Muscle of leg (tissue), 11 donors: Measurements from ENCODE around the gene WDR70. TPM values are rescaled to one million over a fixed set of nuclear protein-coding genes. Genes with fewer than 3 reads are reported as not detected.

ENCODE experiments used
- DNase-seq: peaks from one replicate; pipeline ENCODE4 v3.0.0; 2013
- H3K27ac ChIP-seq: one replicate; pipeline ENCODE4 v1.5.1; 2013; ENCODE audit warnings: mild to moderate bottlenecking, low read length, control low read depth
- H3K27me3 ChIP-seq: one replicate; pipeline ENCODE4 v1.6.1; 2013; ENCODE audit warnings: low read length; ENCODE audit not compliant: control insufficient read depth, insufficient read depth
- H3K36me3 ChIP-seq: one replicate; pipeline ENCODE4 v1.6.1; 2013; ENCODE audit warnings: low read length; ENCODE audit not compliant: control insufficient read depth, insufficient read depth
- H3K4me1 ChIP-seq: one replicate; pipeline ENCODE4 v1.6.1; 2013; ENCODE audit warnings: low read length; ENCODE audit not compliant: control insufficient read depth, insufficient read depth
- H3K4me3 ChIP-seq: one replicate; pipeline ENCODE4 v1.5.1; 2013; ENCODE audit warnings: low read length, control low read depth
- H3K9me3 ChIP-seq: replicated peaks from 2 replicates; pipeline ENCODE4 v1.6.1; 2013; ENCODE audit warnings: low read depth, low read length; ENCODE audit not compliant: control insufficient read depth
- WGBS: methylation state at CpG from one replicate; pipeline ENCODE4 v1.1.5; 2013; ENCODE audit warnings: missing lambda C conversion rate; ENCODE audit not compliant: insufficient coverage; 5-methylcytosine and 5-hydroxymethylcytosine counted together
- polyA plus RNA-seq, 8 donors: library from polyadenylated mRNA; unstranded; fragments of 120-200 nt; gene quantifications; one replicate each; pipeline versions ENCODE4 v1.2.1 to v1.2.3, GENCODE V29; 2013; ENCODE audit warnings: inconsistent platforms in 1 of 8, low replicate concordance in 1 of 8; ENCODE audit not compliant: insufficient read length in 8 of 8, insufficient read depth in 1 of 8
- total RNA-seq: library from RNA; stranded (reverse); fragments of 120-200 nt; gene quantifications from one replicate; pipeline ENCODE4 v1.2.4, GENCODE V29; 2013

Gene WDR70
- total and polyA plus RNA-seq, 9 donors = 24.3 to 44.2 (median 27.4) TPM

- Histone ChIP-seq H3K36me3 (peaks cover 13% of the 10 kb centered on the region), H3K4me3 (no peak overlapping the region), H3K9me3 (no peaks in the 10 kb centered on the region), H3K4me1 (no peaks in the 10 kb centered on the region), H3K27ac (no peak overlapping the region), H3K27me3 (no peaks in the 10 kb centered on the region)
- no peak for DNase-seq
Observed at GRCh38 chr5:37740331-37741066, 361.4 kb downstream of the WDR70 start.

- Histone ChIP-seq H3K4me1 (no peaks in the 10 kb centered on the region), H3K36me3 (peaks cover 13% of the 10 kb centered on the region), H3K27ac (no peak overlapping the region), H3K4me3 (no peak overlapping the region), H3K9me3 (no peaks in the 10 kb centered on the region), H3K27me3 (no peaks in the 10 kb centered on the region)
- no peak for DNase-seq
Observed at GRCh38 chr5:37742111-37742510, 363.0 kb downstream of the WDR70 start.

GRCh38 chr5:37751227-37751626 is 372.1 kb downstream of the WDR70 start:
- Histone ChIP-seq H3K27me3 (no peaks in the 10 kb centered on the region), H3K27ac (no peak overlapping the region), H3K9me3 (no peaks in the 10 kb centered on the region), H3K36me3 (no peaks in the 10 kb centered on the region), H3K4me1 (no peaks in the 10 kb centered on the region), H3K4me3 (no peak overlapping the region)
- no CpG with 5 or more reads among the region's 3 CpGs for WGBS
- no peak for DNase-seq

GRCh38 chr5:37754976-37755375 is 375.9 kb downstream of the WDR70 start:
- H3K27ac ChIP-seq = no peak overlapping the region
- no peak for DNase-seq
- 55% methylated on average over 2 of the region's 4 CpGs for WGBS
- no peaks in the 10 kb centered on the region for H3K27me3 ChIP-seq
- no peaks in the 10 kb centered on the region for H3K4me1 ChIP-seq
- H3K4me3 ChIP-seq = no peak overlapping the region
- H3K36me3 ChIP-seq = no peaks in the 10 kb centered on the region
- H3K9me3 ChIP-seq = no peaks in the 10 kb centered on the region

- no peaks in the 10 kb centered on the region for H3K4me1 ChIP-seq
- WGBS = 49% methylated on average over 4 of the region's 4 CpGs
- no peaks in the 10 kb centered on the region for H3K36me3 ChIP-seq
- no peak overlapping the region for H3K27ac ChIP-seq
- H3K27me3 ChIP-seq = no peaks in the 10 kb centered on the region
- H3K4me3 ChIP-seq = no peak overlapping the region
- no peaks in the 10 kb centered on the region for H3K9me3 ChIP-seq
- DNase-seq = no peak
Observed at GRCh38 chr5:37755581-37755980, 376.5 kb downstream of the WDR70 start.

GRCh38 chr5:37756248-37756647 is 377.1 kb downstream of the WDR70 start:
- no peaks in the 10 kb centered on the region for H3K4me1 ChIP-seq
- H3K27me3 ChIP-seq = no peaks in the 10 kb centered on the region
- DNase-seq = no peak
- H3K4me3 ChIP-seq = no peak overlapping the region
- H3K36me3 ChIP-seq = no peaks in the 10 kb centered on the region
- H3K27ac ChIP-seq = no peak overlapping the region
- no peaks in the 10 kb centered on the region for H3K9me3 ChIP-seq

GRCh38 chr5:37757980-37758582 is 379.0 kb downstream of the WDR70 start:
- no peaks in the 10 kb centered on the region for H3K36me3 ChIP-seq

GRCh38 chr5:37767251-37767650 is 388.1 kb downstream of the WDR70 start:
- no peaks in the 10 kb centered on the region for H3K9me3 ChIP-seq
- no peak for DNase-seq
- H3K27me3 ChIP-seq = no peaks in the 10 kb centered on the region
- no CpG with 5 or more reads among the region's 3 CpGs for WGBS
- H3K4me1 ChIP-seq = peaks cover 10% of the 10 kb centered on the region
- no peak overlapping the region for H3K4me3 ChIP-seq
- no peaks in the 10 kb centered on the region for H3K36me3 ChIP-seq
- H3K27ac ChIP-seq = no peak overlapping the region

More at GRCh38 chr5:37757980-37758582, 379.0 kb downstream of the WDR70 start:
- WGBS = 96% methylated on average over 4 of the region's 4 CpGs
- Histone ChIP-seq H3K27me3 (no peaks in the 10 kb centered on the region), H3K27ac (no peak overlapping the region), H3K9me3 (no peaks in the 10 kb centered on the region), H3K4me3 (no peak overlapping the region), H3K4me1 (no peaks in the 10 kb centered on the region)
- no peak for DNase-seq

GRCh38 chr5:37767961-37768360 is 388.8 kb downstream of the WDR70 start:
- no peaks in the 10 kb centered on the region for H3K36me3 ChIP-seq
- H3K4me1 ChIP-seq = peaks cover 10% of the 10 kb centered on the region
- no peak overlapping the region for H3K4me3 ChIP-seq
- H3K27ac ChIP-seq = no peak overlapping the region
- DNase-seq = no peak
- no peaks in the 10 kb centered on the region for H3K9me3 ChIP-seq
- H3K27me3 ChIP-seq = no peaks in the 10 kb centered on the region
- WGBS = 86% methylated on average over 1 of the region's 4 CpGs

- no peak overlapping the region for H3K27ac ChIP-seq
- no peaks in the 10 kb centered on the region for H3K9me3 ChIP-seq
- H3K4me1 ChIP-seq = peaks cover 10% of the 10 kb centered on the region
- no peak overlapping the region for H3K4me3 ChIP-seq
- no peaks in the 10 kb centered on the region for H3K36me3 ChIP-seq
- H3K27me3 ChIP-seq = no peaks in the 10 kb centered on the region
- DNase-seq = no peak
Observed at GRCh38 chr5:37768371-37768770, 389.3 kb downstream of the WDR70 start.

GRCh38 chr5:37769108-37769507 is 390.0 kb downstream of the WDR70 start:
- Histone ChIP-seq H3K9me3 (no peaks in the 10 kb centered on the region), H3K36me3 (no peaks in the 10 kb centered on the region), H3K4me3 (no peak overlapping the region), H3K27me3 (no peaks in the 10 kb centered on the region), H3K4me1 (peaks cover 10% of the 10 kb centered on the region), H3K27ac (no peak overlapping the region)
- DNase-seq = no peak
- whole genome bisulfite sequencing = no CpG with 5 or more reads among the region's 4 CpGs
